GM19351 (cell line): ENCODE results near the gene RALGPS1.

Source experiments
- ATAC-seq: cut with Tn5 transposase; IDR thresholded peaks from one replicate; pipeline ENCODE4 v1.9.1; 2021; ENCODE audit warnings: mild to moderate bottlenecking, moderate library complexity; ENCODE audit not compliant: unreplicated experiment

Gene RALGPS1

GRCh38 chr9:126914458-126915280 is at the start of gene RALGPS1:
TSS of gene RALGPS1 (plus strand) at chr9:126914782. CDS start at chr9:126962290, 47,508 bp downstream.
- peak; percentile 96 for ATAC-seq

- no peak for ATAC-seq
These were observed 45.2 kb upstream of the RALGPS1 start for GRCh38 chr9:126869368-126869767.

- ATAC-seq: no peak
These were observed 42.1 kb upstream of the RALGPS1 start for GRCh38 chr9:126872516-126872915.

GRCh38 chr9:126874546-126875314 is 39.9 kb upstream of the RALGPS1 start:
- no peak for ATAC-seq

GRCh38 chr9:126875756-126876510 is 38.6 kb upstream of the RALGPS1 start:
- ATAC-seq: no peak

- no peak for ATAC-seq
These were observed 38.1 kb upstream of the RALGPS1 start for GRCh38 chr9:126876531-126876930.

GRCh38 chr9:126877418-126877817 is 37.2 kb upstream of the RALGPS1 start:
- ATAC-seq: no peak

GRCh38 chr9:126879288-126879687 is 35.3 kb upstream of the RALGPS1 start:
- no peak for ATAC-seq

GRCh38 chr9:126880226-126880946 is 34.2 kb upstream of the RALGPS1 start:
- no peak for ATAC-seq

GRCh38 chr9:126880947-126881332 is 33.6 kb upstream of the RALGPS1 start:
- ATAC-seq: no peak

- no peak for ATAC-seq
These were observed 31.8 kb upstream of the RALGPS1 start for GRCh38 chr9:126882746-126883145.

GRCh38 chr9:126883636-126884035 is 30.9 kb upstream of the RALGPS1 start:
- ATAC-seq: no peak

GRCh38 chr9:126885131-126885641 is 29.4 kb upstream of the RALGPS1 start:
- ATAC-seq: no peak

- no peak for ATAC-seq
These were observed 28.4 kb upstream of the RALGPS1 start for GRCh38 chr9:126886034-126886822.

- ATAC-seq: no peak
These were observed 27.7 kb upstream of the RALGPS1 start for GRCh38 chr9:126886897-126887296.

GRCh38 chr9:126891676-126892075 is 22.9 kb upstream of the RALGPS1 start:
- ATAC-seq: no peak

GRCh38 chr9:126893079-126893478 is 21.5 kb upstream of the RALGPS1 start:
- no peak for ATAC-seq

- no peak for ATAC-seq
These were observed 20.5 kb upstream of the RALGPS1 start for GRCh38 chr9:126894052-126894603.

- no peak for ATAC-seq
These were observed 12.4 kb upstream of the RALGPS1 start for GRCh38 chr9:126902210-126902609.
